ES-I3 (cell line): ENCODE measurements around the gene CEP72.
"Not testable (repeated sequence)": the region's sequence is repeated elsewhere in the genome, so short reads cannot be mapped to it uniquely, and the experiment has no call there.

Source experiments
- H3K36me3 ChIP-seq: 2 replicates; pipeline ENCODE4 v1.6.1; 2013; ENCODE audit warnings: mild to moderate bottlenecking, low read length, control low read depth, moderate library complexity; ENCODE audit not compliant: insufficient read depth
- H3K4me1 ChIP-seq: 2 replicates; pipeline ENCODE4 v1.6.1; 2013; ENCODE audit warnings: mild to moderate bottlenecking, control low read depth, low read length; ENCODE audit not compliant: insufficient read depth
- H3K9ac ChIP-seq: 2 replicates; pipeline ENCODE4 v1.6.1; 2013; ENCODE audit warnings: low read depth, mild to moderate bottlenecking, low read length, moderate library complexity
- H3K9me3 ChIP-seq: 2 replicates; pipeline ENCODE4 v1.6.1; 2013; ENCODE audit warnings: mild to moderate bottlenecking, low read length, moderate library complexity; ENCODE audit not compliant: control insufficient read depth, insufficient read depth

CEP72 gene

GRCh38 chr5:682651-683358 is 70.7 kb downstream of the CEP72 start:
- H3K4me1 ChIP-seq, H3K36me3 ChIP-seq, H3K9ac ChIP-seq, H3K9me3 ChIP-seq: not testable (repeated sequence)

GRCh38 chr5:683551-684481 is 71.7 kb downstream of the CEP72 start:
- no peak overlapping the region for H3K9ac ChIP-seq
- no peaks in the 10 kb centered on the region for H3K9me3 ChIP-seq
- no peaks in the 10 kb centered on the region for H3K36me3 ChIP-seq
- H3K4me1 ChIP-seq: no peaks in the 10 kb centered on the region

GRCh38 chr5:684751-685216 is 72.6 kb downstream of the CEP72 start:
- Histone ChIP-seq H3K9ac (no peak overlapping the region), H3K36me3 (no peaks in the 10 kb centered on the region), H3K4me1 (no peaks in the 10 kb centered on the region), H3K9me3 (no peaks in the 10 kb centered on the region)

- Histone ChIP-seq H3K4me1 (no peaks in the 10 kb centered on the region), H3K36me3 (no peaks in the 10 kb centered on the region), H3K9me3 (no peaks in the 10 kb centered on the region), H3K9ac (no peak overlapping the region)
These were observed 73.4 kb downstream of the CEP72 start for GRCh38 chr5:685262-686171.

GRCh38 chr5:686172-686523 is 74.0 kb downstream of the CEP72 start:
- H3K36me3 ChIP-seq, H3K9ac ChIP-seq, H3K4me1 ChIP-seq: not testable (repeated sequence)

GRCh38 chr5:686936-687335 is 74.8 kb downstream of the CEP72 start:
- not testable (repeated sequence) for H3K9me3 ChIP-seq, H3K36me3 ChIP-seq, H3K9ac ChIP-seq, H3K4me1 ChIP-seq

More at GRCh38 chr5:686172-686523, 74.0 kb downstream of the CEP72 start:
- not testable (repeated sequence) for H3K9me3 ChIP-seq

GRCh38 chr5:688348-689010 is 76.3 kb downstream of the CEP72 start:
- not testable (repeated sequence) for H3K9ac ChIP-seq, H3K4me1 ChIP-seq, H3K9me3 ChIP-seq, H3K36me3 ChIP-seq

GRCh38 chr5:690293-690692 is 78.2 kb downstream of the CEP72 start:
- H3K9me3 ChIP-seq, H3K4me1 ChIP-seq, H3K9ac ChIP-seq, H3K36me3 ChIP-seq: not testable (repeated sequence)

GRCh38 chr5:691049-691448 is 78.9 kb downstream of the CEP72 start:
- not testable (repeated sequence) for H3K36me3 ChIP-seq, H3K9me3 ChIP-seq, H3K9ac ChIP-seq, H3K4me1 ChIP-seq

GRCh38 chr5:691817-692528 is 79.8 kb downstream of the CEP72 start:
- no peaks in the 10 kb centered on the region for H3K9me3 ChIP-seq
- H3K4me1 ChIP-seq: no peaks in the 10 kb centered on the region
- no peaks in the 10 kb centered on the region for H3K36me3 ChIP-seq
- no peak overlapping the region for H3K9ac ChIP-seq

- H3K9me3 ChIP-seq, H3K36me3 ChIP-seq, H3K9ac ChIP-seq, H3K4me1 ChIP-seq: not testable (repeated sequence)
These were observed 80.4 kb downstream of the CEP72 start for GRCh38 chr5:692529-693041.

- H3K36me3 ChIP-seq, H3K9ac ChIP-seq, H3K4me1 ChIP-seq, H3K9me3 ChIP-seq: not testable (repeated sequence)
These were observed 81.3 kb downstream of the CEP72 start, which contains the start of gene TPPP for GRCh38 chr5:693271-694041. TPPP (minus strand) TSS chr5:693352; CDS start chr5:678060, 15,292 bp downstream.

GRCh38 chr5:694042-694431 is 81.9 kb downstream of the CEP72 start:
- H3K9ac ChIP-seq, H3K36me3 ChIP-seq, H3K9me3 ChIP-seq, H3K4me1 ChIP-seq: not testable (repeated sequence)
